H9 (cell line): ENCODE data around the gene GFI1. TPM values are rescaled to one million over a fixed set of nuclear protein-coding genes. Genes with fewer than 3 reads are reported as not detected.

Experiments used
- DNase-seq: peaks from one replicate; pipeline ENCODE4 v3.0.0-alpha.2; 2017
- H2AFZ ChIP-seq: one replicate; pipeline ENCODE4 v1.6.1; 2013; ENCODE audit warnings: mild to moderate bottlenecking, low read length, control low read depth, moderate library complexity
- H2AK5ac ChIP-seq: 2 replicates; pipeline ENCODE4 v1.6.1; 2013; ENCODE audit warnings: low read length, control low read depth, mixed read lengths; ENCODE audit not compliant: insufficient read length
- H2BK120ac ChIP-seq: one replicate; pipeline ENCODE4 v1.6.1; 2013; ENCODE audit warnings: low read depth, mild to moderate bottlenecking, low read length, control low read depth, inconsistent platforms; ENCODE audit not compliant: poor library complexity, severe bottlenecking
- H2BK12ac ChIP-seq: 2 replicates; pipeline ENCODE4 v1.6.1; 2013; ENCODE audit warnings: low read length, control low read depth, mixed read lengths, low read depth; ENCODE audit not compliant: insufficient read length
- H2BK15ac ChIP-seq: 2 replicates; pipeline ENCODE4 v1.6.1; 2013; ENCODE audit warnings: low read depth, low read length, control low read depth
- H2BK20ac ChIP-seq: one replicate; pipeline ENCODE4 v1.6.1; 2013; ENCODE audit warnings: low read depth, mild to moderate bottlenecking, low read length, control low read depth, inconsistent platforms; ENCODE audit not compliant: poor library complexity, severe bottlenecking
- H2BK5ac ChIP-seq: 2 replicates; pipeline ENCODE4 v1.6.1; 2013; ENCODE audit warnings: low read length, control low read depth, mixed read lengths; ENCODE audit not compliant: insufficient read length
- H3K14ac ChIP-seq: 2 replicates; pipeline ENCODE4 v1.6.1; 2013; ENCODE audit warnings: low read length, control low read depth; ENCODE audit not compliant: insufficient read depth
- H3K18ac ChIP-seq: 2 replicates; pipeline ENCODE4 v1.6.1; 2013; ENCODE audit warnings: low read depth, mild to moderate bottlenecking, mixed read lengths, low read length, control low read depth; ENCODE audit not compliant: insufficient read length
- H3K23ac ChIP-seq: 2 replicates; pipeline ENCODE4 v1.6.1; 2013; ENCODE audit warnings: low read length, control low read depth, mixed read lengths, low read depth; ENCODE audit not compliant: insufficient read length
- H3K23me2 ChIP-seq: 2 replicates; pipeline ENCODE4 v1.6.1; 2013; ENCODE audit warnings: low read depth, mild to moderate bottlenecking, mixed read lengths, low read length, control low read depth; ENCODE audit not compliant: insufficient read length, poor library complexity, severe bottlenecking
- H3K27ac ChIP-seq: 2 replicates; pipeline ENCODE4 v1.5.1; 2013; ENCODE audit warnings: low read length, control low read depth, mixed read lengths, low read depth; ENCODE audit not compliant: insufficient read length
- H3K27me3 ChIP-seq: 2 replicates; pipeline ENCODE4 v1.6.1; 2013; ENCODE audit warnings: low read length, control low read depth, inconsistent platforms; ENCODE audit not compliant: insufficient read depth
- H3K4ac ChIP-seq: 2 replicates; pipeline ENCODE4 v1.6.1; 2013; ENCODE audit warnings: low read depth, mild to moderate bottlenecking, control low read depth, inconsistent platforms, low read length, moderate library complexity
- H3K4me1 ChIP-seq: 2 replicates; pipeline ENCODE4 v1.6.1; 2013; ENCODE audit warnings: low read length, control low read depth, inconsistent platforms; ENCODE audit not compliant: insufficient read depth
- H3K4me2 ChIP-seq: 2 replicates; pipeline ENCODE4 v1.6.1; 2013; ENCODE audit warnings: low read length, control low read depth, mixed read lengths; ENCODE audit not compliant: insufficient read length, insufficient read depth
- H3K56ac ChIP-seq: 2 replicates; pipeline ENCODE4 v1.6.1; 2013; ENCODE audit warnings: low read depth, mild to moderate bottlenecking, mixed read lengths, low read length, control low read depth; ENCODE audit not compliant: insufficient read length
- H3K79me1 ChIP-seq: 2 replicates; pipeline ENCODE4 v1.6.1; 2013; ENCODE audit warnings: low read depth, mild to moderate bottlenecking, moderate library complexity, low read length, control low read depth, inconsistent platforms; ENCODE audit not compliant: insufficient read depth, poor library complexity, severe bottlenecking
- H3K79me2 ChIP-seq: 2 replicates; pipeline ENCODE4 v1.6.1; 2013; ENCODE audit warnings: low read length, control low read depth, inconsistent platforms; ENCODE audit not compliant: insufficient read depth
- H3K9ac ChIP-seq: 2 replicates; pipeline ENCODE4 v1.6.1; 2013; ENCODE audit warnings: low read length, control low read depth, mixed read lengths; ENCODE audit not compliant: insufficient read length; ENCODE audit errors: extremely low read depth
- H3K9me3 ChIP-seq: one replicate; pipeline ENCODE4 v1.6.1; 2013; ENCODE audit warnings: low read depth, low read length, inconsistent platforms; ENCODE audit not compliant: control insufficient read depth
- H3T11ph ChIP-seq: one replicate; pipeline ENCODE4 v1.6.1; 2013; ENCODE audit warnings: mild to moderate bottlenecking, low read length, control low read depth, inconsistent platforms
- H4K20me1 ChIP-seq: one replicate; pipeline ENCODE4 v1.6.1; 2013; ENCODE audit not compliant: control insufficient read depth, insufficient read length, insufficient read depth
- H4K5ac ChIP-seq: 2 replicates; pipeline ENCODE4 v1.6.1; 2013; ENCODE audit warnings: low read depth, mild to moderate bottlenecking, mixed read lengths, low read length, control low read depth; ENCODE audit not compliant: insufficient read length
- H4K8ac ChIP-seq: replicated peaks from 2 replicates; pipeline ENCODE4 v1.6.1; 2013; ENCODE audit warnings: low read length, control low read depth, mixed read lengths, low read depth; ENCODE audit not compliant: insufficient read length
- H4K91ac ChIP-seq: 2 replicates; pipeline ENCODE4 v1.6.1; 2013; ENCODE audit warnings: low read depth, mild to moderate bottlenecking, moderate library complexity, mixed read lengths, low read length, control low read depth; ENCODE audit not compliant: insufficient read length
- H3K27ac Mint-ChIP-seq, 3 experiments: 2 replicates in 2 of 3; 3 replicates in 1 of 3; pipeline ENCODE4 v1.8.0; 2020 to 2021; ENCODE audit warnings: mixed read lengths in 3 of 3, mild to moderate bottlenecking in 1 of 3, moderate library complexity in 1 of 3
- H3K27me3 Mint-ChIP-seq: 2 replicates; pipeline ENCODE4 v1.8.0; 2021; ENCODE audit warnings: low read depth, mild to moderate bottlenecking, moderate library complexity, mixed read lengths
- H3K36me3 Mint-ChIP-seq, 3 experiments: 2 replicates in 2 of 3; 3 replicates in 1 of 3; pipeline ENCODE4 v1.8.0; 2020 to 2021; ENCODE audit warnings: low read depth in 3 of 3, mixed read lengths in 3 of 3; ENCODE audit not compliant: insufficient read depth in 1 of 3
- H3K4me1 Mint-ChIP-seq, 2 experiments: 2 replicates each; pipeline ENCODE4 v1.8.0; 2020; ENCODE audit warnings: mixed read lengths in 2 of 2
- H3K4me3 Mint-ChIP-seq, 2 experiments: 2 replicates in 1 of 2; 3 replicates in 1 of 2; pipeline ENCODE4 v1.8.0; 2020 to 2021; ENCODE audit warnings: mild to moderate bottlenecking in 2 of 2, mixed read lengths in 2 of 2, moderate library complexity in 1 of 2
- H3K9me3 Mint-ChIP-seq, 2 experiments: 2 replicates in 1 of 2; 3 replicates in 1 of 2; pipeline ENCODE4 v1.8.0; 2020; ENCODE audit warnings: mild to moderate bottlenecking in 2 of 2, mixed read lengths in 2 of 2, moderate library complexity in 1 of 2
- CTCF ChIP-seq: fragments of 200-600 bp; sonication (generic); conservative IDR thresholded peaks from 3 replicates; pipeline ENCODE4 v1.8.0; 2021; ENCODE audit warnings: antibody characterized with exemption, mild to moderate bottlenecking
- WGBS: extraction: QIAGEN DNeasy Blood & Tissue Kit; methylation state at CpG from one replicate; pipeline ENCODE4 v1.1.7; 2013; ENCODE audit warnings: missing lambda C conversion rate, low lambda C conversion rate, mixed read lengths; ENCODE audit not compliant: insufficient read length; ENCODE audit errors: extremely low coverage; 5-methylcytosine and 5-hydroxymethylcytosine counted together
- total RNA-seq: library from RNA; stranded (reverse); gene quantifications from 2 replicates; pipeline ENCODE4 v1.2.1, GENCODE V29; 2021

GFI1 gene
- total RNA-seq, 1 experiment from 2014 or later, result 0.11 TPM

- no peak overlapping the region for H2BK12ac ChIP-seq
- no peak overlapping the region for H2BK15ac ChIP-seq
- H3K4ac ChIP-seq, result no peak overlapping the region
- no peak for DNase-seq
- H4K91ac ChIP-seq, result no peak overlapping the region
- no peak overlapping the region for H2BK20ac ChIP-seq
- H3K4me3 Mint-ChIP-seq, result no peak overlapping the region
- TF ChIP-seq CTCF, result no peak; the same call in 2 of the 3 replicates
- no peaks in the 10 kb centered on the region for H4K20me1 ChIP-seq
- H2AK5ac ChIP-seq, result no peak overlapping the region
- H2BK120ac ChIP-seq, result no peak overlapping the region
- H3K23me2 ChIP-seq, result no peaks in the 10 kb centered on the region
- H3K23ac ChIP-seq, result no peak overlapping the region
- no peak overlapping the region for H3K9ac ChIP-seq
- no peak overlapping the region for H3K56ac ChIP-seq
- H3K27me3 ChIP-seq, result no peaks in the 10 kb centered on the region
- no peak overlapping the region for H4K5ac ChIP-seq
- no peaks in the 10 kb centered on the region for H3K9me3 ChIP-seq
- no peak overlapping the region for H4K8ac ChIP-seq
- H3K79me1 ChIP-seq, result no peaks in the 10 kb centered on the region
- WGBS, result no CpG with 5 or more reads among the region's 5 CpGs
- no peaks in the 10 kb centered on the region for H3K36me3 Mint-ChIP-seq
- no peak overlapping the region for H2AFZ ChIP-seq
- no peaks in the 10 kb centered on the region for H3K4me1 ChIP-seq
- H3T11ph ChIP-seq, result no peak overlapping the region
- H2BK5ac ChIP-seq, result no peak overlapping the region
- H3K27ac ChIP-seq, result no peak overlapping the region
- no peak overlapping the region for H3K27ac Mint-ChIP-seq
- no peak overlapping the region for H3K14ac ChIP-seq
- no peak overlapping the region for H3K18ac ChIP-seq
- no peaks in the 10 kb centered on the region for H3K4me1 Mint-ChIP-seq
- H3K4me2 ChIP-seq, result no peak overlapping the region
- no peaks in the 10 kb centered on the region for H3K27me3 Mint-ChIP-seq
- H3K9me3 Mint-ChIP-seq, result no peaks in the 10 kb centered on the region
- no peaks in the 10 kb centered on the region for H3K79me2 ChIP-seq
Observed at GRCh38 chr1:92461364-92462097, 25.2 kb downstream of the GFI1 start.
